GM12875 (cell line): ENCODE results near the gene VWCE.

Experiments
- H3K4me3 ChIP-seq: one replicate; pipeline ENCODE4 v1.5.1; 2011; ENCODE audit warnings: low read depth, low read length, control low read depth
- CTCF ChIP-seq: IDR thresholded peaks from 2 replicates; pipeline ENCODE4 v1.5.1; 2011; ENCODE audit warnings: low read depth, mild to moderate bottlenecking, control low read depth, inconsistent platforms, low read length, moderate library complexity, borderline replicate concordance; ENCODE audit not compliant: insufficient read depth

Gene VWCE

GRCh38 chr11:61333550-61334433 is 38.7 kb upstream of the VWCE start:
- peak overlapping the region; percentile 87 for H3K4me3 ChIP-seq
- no peak for TF ChIP-seq CTCF

GRCh38 chr11:61332797-61333549 is 37.9 kb upstream of the VWCE start, which contains the start of the genes DDB1 and TKFC:
Gene DDB1 (minus strand): TSS chr11:61333105. CDS start chr11:61332968, 137 bp downstream.
Gene TKFC (plus strand): TSS chr11:61333228. CDS start chr11:61334729, 1,501 bp downstream.
- no peak for TF ChIP-seq CTCF
- peak within 1 kb of the TSS; percentile 87 for H3K4me3 ChIP-seq

- TF ChIP-seq CTCF: no peak
- H3K4me3 ChIP-seq: peak overlapping the region; percentile 87
Observed at GRCh38 chr11:61332281-61332796, 37.2 kb upstream of the VWCE start.

GRCh38 chr11:61331651-61332050 is 36.5 kb upstream of the VWCE start:
- TF ChIP-seq CTCF: no peak
- peak overlapping the region; percentile 87 for H3K4me3 ChIP-seq

- no peak for TF ChIP-seq CTCF
- no peak overlapping the region for H3K4me3 ChIP-seq
Observed at GRCh38 chr11:61329871-61330270, 34.8 kb upstream of the VWCE start.

- no peak for TF ChIP-seq CTCF
- no peak overlapping the region for H3K4me3 ChIP-seq
Observed at GRCh38 chr11:61328351-61328750, 33.2 kb upstream of the VWCE start.
